T-cell (primary cell): ENCODE results near the gene ANKRD12. TPM values are rescaled to one million over a fixed set of nuclear protein-coding genes. Genes with fewer than 3 reads are reported as not detected.

Experiments
- ATAC-seq, 4 experiments: fragments of 200-7000 bp in 3 of 4; fragments of 150-1000 bp in 1 of 4; cut with Tn5 transposase; replicated peaks in 1 of 4; 1 replicate in 3 of 4; 2 replicates in 1 of 4; pipeline ENCODE4 v1.10.0; 2021; ENCODE audit warnings: moderate library complexity in 3 of 4, mild to moderate bottlenecking in 2 of 4, moderate number of reproducible peaks in 1 of 4
- CTCF ChIA-PET, 2 donors: fragments of 300-600 bp; sonication (Branson Sonifier 250); formaldehyde crosslinking; loops; one replicate each; lab custom pipeline; 2022; ENCODE audit warnings: antibody characterized with exemption in 2 of 2; lab: Charles Lee
- POLR2A ChIA-PET, 2 donors: fragments of 300-600 bp; sonication (Branson Sonifier 250); formaldehyde crosslinking; loops; one replicate each; lab custom pipeline; 2022; ENCODE audit warnings: antibody characterized with exemption in 2 of 2; lab: Charles Lee
- DNase-seq, 35 experiments: peaks; one replicate each; pipeline versions ENCODE4 v3.0.0 to v3.0.0-alpha.2; 2013 to 2023
- H3K27ac ChIP-seq: one replicate; pipeline ENCODE4 v1.5.1; 2013; ENCODE audit warnings: low read length
- H3K27me3 ChIP-seq, 2 experiments: replicated peaks in 1 of 2; 1 replicate in 1 of 2; 2 replicates in 1 of 2; pipeline versions ENCODE4 v1.6.1 to v1.7.0; 2013; ENCODE audit warnings: low read length in 1 of 2, mixed read lengths in 1 of 2; ENCODE audit not compliant: control insufficient read depth in 2 of 2, insufficient read depth in 2 of 2; ENCODE audit errors: extremely low read depth in 1 of 2
- H3K36me3 ChIP-seq, 2 donors: 1 replicate in 1 of 2; 2 replicates in 1 of 2; pipeline versions ENCODE4 v1.6.1 to v1.7.0; 2013; ENCODE audit warnings: low read length in 1 of 2; ENCODE audit not compliant: control insufficient read depth in 2 of 2, insufficient read depth in 1 of 2; ENCODE audit errors: extremely low read depth in 1 of 2
- H3K4me1 ChIP-seq, 2 experiments: 1 replicate in 1 of 2; 2 replicates in 1 of 2; pipeline versions ENCODE4 v1.6.1 to v1.7.0; 2013; ENCODE audit warnings: low read length in 2 of 2, mixed read lengths in 1 of 2; ENCODE audit not compliant: insufficient read depth in 2 of 2, control insufficient read depth in 1 of 2; ENCODE audit errors: extremely low read depth in 1 of 2
- H3K4me3 ChIP-seq, 2 donors: 1 replicate in 1 of 2; 2 replicates in 1 of 2; pipeline versions ENCODE4 v1.5.1 to v1.7.0; 2013; ENCODE audit warnings: mild to moderate bottlenecking in 2 of 2, low read length in 1 of 2, moderate library complexity in 1 of 2; ENCODE audit not compliant: control insufficient read depth in 1 of 2; ENCODE audit errors: extremely low read depth in 1 of 2
- H3K9me3 ChIP-seq: 2 replicates; pipeline ENCODE4 v1.7.0; 2013
- H3K27ac Mint-ChIP-seq, 2 donors: one replicate each; pipeline ENCODE4 v1.8.0; 2020 to 2021; ENCODE audit warnings: mild to moderate bottlenecking in 2 of 2, mixed read lengths in 2 of 2
- H3K27me3 Mint-ChIP-seq, 2 donors: one replicate each; pipeline ENCODE4 v1.8.0; 2021 to 2022; ENCODE audit warnings: mixed read lengths in 2 of 2
- H3K36me3 Mint-ChIP-seq: one replicate; pipeline ENCODE4 v1.8.0; 2021; ENCODE audit warnings: mixed read lengths
- H3K4me1 Mint-ChIP-seq, 3 donors: one replicate each; pipeline ENCODE4 v1.8.0; 2020 to 2022; ENCODE audit warnings: mixed read lengths in 3 of 3, mild to moderate bottlenecking in 1 of 3
- H3K4me3 Mint-ChIP-seq, 3 donors: one replicate each; pipeline ENCODE4 v1.8.0; 2020 to 2022; ENCODE audit warnings: mild to moderate bottlenecking in 3 of 3, mixed read lengths in 3 of 3, moderate library complexity in 3 of 3
- H3K9me3 Mint-ChIP-seq, 3 donors: one replicate each; pipeline ENCODE4 v1.8.0; 2020 to 2022; ENCODE audit warnings: mixed read lengths in 3 of 3
- WGBS: methylation state at CpG from one replicate; pipeline ENCODE4 v1.1.5; 2013; ENCODE audit warnings: missing lambda C conversion rate; ENCODE audit not compliant: insufficient coverage; 5-methylcytosine and 5-hydroxymethylcytosine counted together
- total RNA-seq, 35 experiments: library from RNA in 6 of 35; stranded (reverse) in 6 of 35; fragments of 120-200 nt in 1 of 35; gene quantifications; one replicate each; pipeline versions ENCODE4 v1.2.1 to v1.2.4 and lab custom pipeline; 2013 to 2026

ANKRD12 gene
- total RNA-seq, 5 donors from 2014 or later (not counting 1 experiment from before 2014, with no cell fraction given) = 183 to 211 (median 199) TPM

- Histone ChIP-seq H3K27ac (no peak overlapping the region), H3K9me3 (no peaks in the 10 kb centered on the region), H3K4me1 (peaks cover 3 to 4% of the 10 kb centered on the region in 2 experiments), H3K27me3 (no peaks in the 10 kb centered on the region), H3K4me3 (no peak overlapping the region), H3K36me3 (peaks cover 4 to 28% of the 10 kb centered on the region in 2 donors)
- Mint-ChIP-seq H3K4me3 (no peak overlapping the region), H3K4me1 (peaks cover 57 to 66% (median 63%) of the 10 kb centered on the region in 3 donors), H3K9me3 (no peaks in the 10 kb centered on the region), H3K36me3 (peaks cover 66% of the 10 kb centered on the region), H3K27ac (no peak overlapping the region), H3K27me3 (no peaks in the 10 kb centered on the region)
- ChIA-PET CTCF (interaction anchor here in 1 of 2 donors (0.5 to 1.2 kb wide), 3 partner anchors 92 to 736 kb away, joined by 3 read pairs; no protein-coding TSS in a partner anchor), POLR2A (interaction anchor here (0.6 kb wide), 4 partner anchors 38 to 151 kb away, joined by 3 to 4 read pairs (median 4); no protein-coding TSS in a partner anchor)
- ATAC-seq = no peak
- no CpG with 5 or more reads among the region's 3 CpGs for WGBS
- DNase-seq = no peak
Observed at GRCh38 chr18:9188359-9189231, 52.0 kb downstream of the ANKRD12 start.

- H3K36me3 Mint-ChIP-seq = peaks cover 68% of the 10 kb centered on the region
- Histone ChIP-seq H3K9me3 (no peaks in the 10 kb centered on the region), H3K27me3 (no peaks in the 10 kb centered on the region), H3K4me3 (no peak overlapping the region), H3K36me3 (peaks cover 4 to 27% of the 10 kb centered on the region in 2 donors), H3K27ac (no peak overlapping the region), H3K4me1 (peaks cover under 1 to 3% of the 10 kb centered on the region in 2 experiments)
- ChIA-PET CTCF (interaction anchor here in 1 of 2 donors (1.0 kb wide), 1 partner anchor 93 kb away, joined by 3 read pairs; no protein-coding TSS in a partner anchor), POLR2A (interaction anchor here in 1 of 2 donors (0.6 kb wide), 1 partner anchor 96 kb away, joined by 5 read pairs; no protein-coding TSS in a partner anchor)
- ATAC-seq = no peak
- H3K27ac Mint-ChIP-seq = no peak overlapping the region
- no peak for DNase-seq
- H3K9me3 Mint-ChIP-seq = no peaks in the 10 kb centered on the region
- H3K4me3 Mint-ChIP-seq = no peak overlapping the region
- H3K4me1 Mint-ChIP-seq = peaks cover 53 to 61% (median 56%) of the 10 kb centered on the region in 3 donors
- H3K27me3 Mint-ChIP-seq = no peaks in the 10 kb centered on the region
- WGBS = no CpG with 5 or more reads among the region's 2 CpGs
Observed at GRCh38 chr18:9189491-9189890, 52.9 kb downstream of the ANKRD12 start.

GRCh38 chr18:9191658-9192256 is 55.2 kb downstream of the ANKRD12 start:
- ATAC-seq (peak in 1 of 4 experiments; percentile 10), DNase-seq (no peak)
- Histone ChIP-seq H3K27me3 (no peaks in the 10 kb centered on the region), H3K4me1 (no peaks in the 10 kb centered on the region), H3K27ac (no peak overlapping the region), H3K36me3 (peaks cover 4 to 43% of the 10 kb centered on the region in 2 donors), H3K9me3 (no peaks in the 10 kb centered on the region), H3K4me3 (no peak overlapping the region)
- H3K4me1 Mint-ChIP-seq = peaks cover 41 to 46% (median 41%) of the 10 kb centered on the region in 3 donors
- no peak overlapping the region for H3K4me3 Mint-ChIP-seq
- CTCF ChIA-PET = no interaction called here
- 100% methylated on average over 1 of the region's 2 CpGs for WGBS
- no peaks in the 10 kb centered on the region for H3K27me3 Mint-ChIP-seq
- no peaks in the 10 kb centered on the region for H3K9me3 Mint-ChIP-seq
- POLR2A ChIA-PET = interaction anchor here (0.6 to 1.5 kb wide), 4 partner anchors 9 to 126 kb away, joined by 3 to 5 read pairs (median 4); no protein-coding TSS in a partner anchor
- H3K27ac Mint-ChIP-seq = peak overlapping the region in 1 of 2 donors; percentile 23
- peaks cover 71% of the 10 kb centered on the region for H3K36me3 Mint-ChIP-seq

GRCh38 chr18:9193031-9193430 is 56.5 kb downstream of the ANKRD12 start:
- Mint-ChIP-seq H3K36me3 (peaks cover 72% of the 10 kb centered on the region), H3K9me3 (no peaks in the 10 kb centered on the region), H3K27me3 (no peaks in the 10 kb centered on the region), H3K4me3 (peak overlapping the region in 1 of 3 donors; percentile 23), H3K27ac (peak overlapping the region in 1 of 2 donors; percentile 22), H3K4me1 (peaks cover 40 to 45% (median 41%) of the 10 kb centered on the region in 3 donors)
- Histone ChIP-seq H3K4me3 (no peak overlapping the region), H3K27ac (no peak overlapping the region), H3K27me3 (no peaks in the 10 kb centered on the region), H3K9me3 (no peaks in the 10 kb centered on the region), H3K4me1 (no peaks in the 10 kb centered on the region), H3K36me3 (peaks cover 0 to 41% of the 10 kb centered on the region in 2 donors)
- WGBS = 88% methylated on average over 1 of the region's 2 CpGs
- DNase-seq (no peak), ATAC-seq (peak in 1 of 4 experiments; percentile 13)
- CTCF ChIA-PET = no interaction called here
- POLR2A ChIA-PET = interaction anchor here in 1 of 2 donors (0.6 to 0.7 kb wide), 4 partner anchors 13 to 722 kb away, joined by 3 to 10 read pairs (median 8); no protein-coding TSS in a partner anchor

GRCh38 chr18:9196568-9196967 is 60.0 kb downstream of the ANKRD12 start:
- H3K27ac ChIP-seq = no peak overlapping the region
- H3K36me3 Mint-ChIP-seq = peaks cover 51% of the 10 kb centered on the region
- no peaks in the 10 kb centered on the region for H3K27me3 Mint-ChIP-seq
- no peak overlapping the region for H3K4me3 ChIP-seq
- CTCF ChIA-PET = interaction anchor here in 1 of 2 donors (0.8 kb wide), 1 partner anchor 123 kb away, joined by 4 read pairs; no protein-coding TSS in a partner anchor
- POLR2A ChIA-PET = interaction anchor here (0.6 to 1.0 kb wide), 3 partner anchors 12 to 487 kb away, joined by 3 to 4 read pairs (median 3); no protein-coding TSS in a partner anchor
- no peak overlapping the region for H3K27ac Mint-ChIP-seq
- H3K9me3 Mint-ChIP-seq = no peaks in the 10 kb centered on the region
- peaks cover 28 to 46% (median 40%) of the 10 kb centered on the region in 3 donors for H3K4me1 Mint-ChIP-seq
- ATAC-seq (no peak), DNase-seq (no peak)
- no peaks in the 10 kb centered on the region for H3K9me3 ChIP-seq
- H3K36me3 ChIP-seq = peaks cover 0 to 35% of the 10 kb centered on the region in 2 donors
- no CpG with 5 or more reads among the region's 4 CpGs for WGBS
- no peaks in the 10 kb centered on the region for H3K27me3 ChIP-seq
- no peak overlapping the region for H3K4me3 Mint-ChIP-seq
- no peaks in the 10 kb centered on the region for H3K4me1 ChIP-seq

- Histone ChIP-seq H3K4me1 (no peaks in the 10 kb centered on the region), H3K27ac (no peak overlapping the region), H3K4me3 (no peak overlapping the region), H3K27me3 (no peaks in the 10 kb centered on the region), H3K9me3 (no peaks in the 10 kb centered on the region), H3K36me3 (peaks cover 0 to 35% of the 10 kb centered on the region in 2 donors)
- H3K36me3 Mint-ChIP-seq = peaks cover 37% of the 10 kb centered on the region
- ChIA-PET POLR2A (no interaction called here), CTCF (interaction anchor here in 1 of 2 donors (0.5 to 0.6 kb wide), 2 partner anchors 83 to 140 kb away, joined by 3 to 7 read pairs; no protein-coding TSS in a partner anchor)
- no peak overlapping the region for H3K27ac Mint-ChIP-seq
- H3K9me3 Mint-ChIP-seq = no peaks in the 10 kb centered on the region
- no peaks in the 10 kb centered on the region for H3K27me3 Mint-ChIP-seq
- peaks cover 22 to 31% (median 27%) of the 10 kb centered on the region in 3 donors for H3K4me1 Mint-ChIP-seq
- ATAC-seq (no peak), DNase-seq (no peak)
- H3K4me3 Mint-ChIP-seq = no peak overlapping the region
Observed at GRCh38 chr18:9199681-9200080, 63.1 kb downstream of the ANKRD12 start.
